SK-N-SH treated with all-trans-retinoic acid at 6 μM for 48 hours (cell line): ENCODE data around the gene CPEB1.

Source experiments
- BACH2 ChIP-seq: fragments of 250-450 bp; sonication (Bioruptor Pico); IDR thresholded peaks from 2 replicates; pipeline ENCODE4 v1.9.0; 2021; ENCODE audit warnings: mild to moderate bottlenecking, borderline replicate concordance
- CSDC2 ChIP-seq: fragments of 250-450 bp; sonication (Bioruptor Pico); IDR thresholded peaks from 2 replicates; pipeline ENCODE4 v1.5.0; 2020; ENCODE audit warnings: mild to moderate bottlenecking, moderate library complexity
- RARB ChIP-seq: fragments of 250-450 bp; sonication (Bioruptor Pico); IDR thresholded peaks from 2 replicates; pipeline ENCODE4 v1.8.0; 2021; ENCODE audit warnings: mild to moderate bottlenecking, moderate library complexity
- TCF4 ChIP-seq: fragments of 250-450 bp; sonication (Bioruptor Pico); IDR thresholded peaks from 2 replicates; pipeline ENCODE4 v1.8.0; 2021; ENCODE audit warnings: mild to moderate bottlenecking, moderate library complexity, borderline replicate concordance
- ZFP30 ChIP-seq: fragments of 450-650 bp; formaldehyde crosslinking; IDR thresholded peaks from 2 replicates; pipeline ENCODE4 v1.5.0; 2022; ENCODE audit warnings: mild to moderate bottlenecking, moderate library complexity
- ZNF8 ChIP-seq: fragments of 450-650 bp; formaldehyde crosslinking; IDR thresholded peaks from 2 replicates; pipeline ENCODE4 v1.5.0; 2020; ENCODE audit warnings: mild to moderate bottlenecking, moderate library complexity
- TF ChIP-seq, protein P1 (sequence below): fragments of 250-450 bp; sonication (Bioruptor Pico); IDR thresholded peaks from 2 replicates; pipeline ENCODE4 v1.5.0; 2020; ENCODE audit warnings: mild to moderate bottlenecking, moderate library complexity
- TF ChIP-seq, protein P2 (sequence below): fragments of 250-450 bp; sonication (Bioruptor Pico); IDR thresholded peaks from 2 replicates; pipeline ENCODE4 v1.8.0; 2020; ENCODE audit warnings: mild to moderate bottlenecking, moderate library complexity, borderline replicate concordance

DNA sequence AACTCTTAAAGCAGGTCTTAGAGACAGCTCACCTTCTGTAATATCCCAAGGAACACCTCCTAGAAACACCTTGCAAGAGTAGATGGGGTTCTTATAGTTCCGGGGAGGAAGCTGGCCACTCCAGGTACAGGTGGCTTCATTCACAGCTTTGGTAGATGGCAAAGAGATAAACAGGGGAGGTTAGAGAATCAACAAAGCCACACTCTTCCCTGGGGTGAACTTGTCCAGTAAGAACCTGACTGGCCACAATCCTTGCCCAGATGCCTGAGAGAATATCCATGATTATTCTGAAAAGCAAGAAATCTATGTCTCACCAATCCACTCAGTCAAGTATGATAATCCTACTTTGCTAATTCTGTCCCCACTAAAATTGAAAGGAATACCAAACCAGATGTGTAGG lies 93.3 kb downstream of the CPEB1 start:
- TF ChIP-seq, protein P1, sequence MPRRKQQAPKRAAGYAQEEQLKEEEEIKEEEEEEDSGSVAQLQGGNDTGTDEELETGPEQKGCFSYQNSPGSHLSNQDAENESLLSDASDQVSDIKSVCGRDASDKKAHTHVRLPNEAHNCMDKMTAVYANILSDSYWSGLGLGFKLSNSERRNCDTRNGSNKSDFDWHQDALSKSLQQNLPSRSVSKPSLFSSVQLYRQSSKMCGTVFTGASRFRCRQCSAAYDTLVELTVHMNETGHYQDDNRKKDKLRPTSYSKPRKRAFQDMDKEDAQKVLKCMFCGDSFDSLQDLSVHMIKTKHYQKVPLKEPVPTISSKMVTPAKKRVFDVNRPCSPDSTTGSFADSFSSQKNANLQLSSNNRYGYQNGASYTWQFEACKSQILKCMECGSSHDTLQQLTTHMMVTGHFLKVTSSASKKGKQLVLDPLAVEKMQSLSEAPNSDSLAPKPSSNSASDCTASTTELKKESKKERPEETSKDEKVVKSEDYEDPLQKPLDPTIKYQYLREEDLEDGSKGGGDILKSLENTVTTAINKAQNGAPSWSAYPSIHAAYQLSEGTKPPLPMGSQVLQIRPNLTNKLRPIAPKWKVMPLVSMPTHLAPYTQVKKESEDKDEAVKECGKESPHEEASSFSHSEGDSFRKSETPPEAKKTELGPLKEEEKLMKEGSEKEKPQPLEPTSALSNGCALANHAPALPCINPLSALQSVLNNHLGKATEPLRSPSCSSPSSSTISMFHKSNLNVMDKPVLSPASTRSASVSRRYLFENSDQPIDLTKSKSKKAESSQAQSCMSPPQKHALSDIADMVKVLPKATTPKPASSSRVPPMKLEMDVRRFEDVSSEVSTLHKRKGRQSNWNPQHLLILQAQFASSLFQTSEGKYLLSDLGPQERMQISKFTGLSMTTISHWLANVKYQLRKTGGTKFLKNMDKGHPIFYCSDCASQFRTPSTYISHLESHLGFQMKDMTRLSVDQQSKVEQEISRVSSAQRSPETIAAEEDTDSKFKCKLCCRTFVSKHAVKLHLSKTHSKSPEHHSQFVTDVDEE (CRISPR knock-in tag) = no peak
- TF ChIP-seq ZFP30 (CRISPR knock-in tag) (no peak), RARB (CRISPR knock-in tag) (no peak), TCF4 (CRISPR knock-in tag) (no peak), CSDC2 (CRISPR knock-in tag) (no peak), BACH2 (no peak), ZNF8 (CRISPR knock-in tag) (no peak)
- TF ChIP-seq, protein P2, sequence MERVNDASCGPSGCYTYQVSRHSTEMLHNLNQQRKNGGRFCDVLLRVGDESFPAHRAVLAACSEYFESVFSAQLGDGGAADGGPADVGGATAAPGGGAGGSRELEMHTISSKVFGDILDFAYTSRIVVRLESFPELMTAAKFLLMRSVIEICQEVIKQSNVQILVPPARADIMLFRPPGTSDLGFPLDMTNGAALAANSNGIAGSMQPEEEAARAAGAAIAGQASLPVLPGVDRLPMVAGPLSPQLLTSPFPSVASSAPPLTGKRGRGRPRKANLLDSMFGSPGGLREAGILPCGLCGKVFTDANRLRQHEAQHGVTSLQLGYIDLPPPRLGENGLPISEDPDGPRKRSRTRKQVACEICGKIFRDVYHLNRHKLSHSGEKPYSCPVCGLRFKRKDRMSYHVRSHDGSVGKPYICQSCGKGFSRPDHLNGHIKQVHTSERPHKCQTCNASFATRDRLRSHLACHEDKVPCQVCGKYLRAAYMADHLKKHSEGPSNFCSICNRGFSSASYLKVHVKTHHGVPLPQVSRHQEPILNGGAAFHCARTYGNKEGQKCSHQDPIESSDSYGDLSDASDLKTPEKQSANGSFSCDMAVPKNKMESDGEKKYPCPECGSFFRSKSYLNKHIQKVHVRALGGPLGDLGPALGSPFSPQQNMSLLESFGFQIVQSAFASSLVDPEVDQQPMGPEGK (CRISPR knock-in tag) = no peak
